Measurements from ENCODE around the gene PRAMEF12. TPM values are rescaled to one million over a fixed set of nuclear protein-coding genes. Genes with fewer than 3 reads are reported as not detected.
"Not testable (repeated sequence)": the region's sequence is repeated elsewhere in the genome, so short reads cannot be mapped to it uniquely, and the experiment has no call there.

The PRAMEF12 gene
- total RNA-seq, 1 donor from 2014 or later: 0.54 TPM

DNA sequence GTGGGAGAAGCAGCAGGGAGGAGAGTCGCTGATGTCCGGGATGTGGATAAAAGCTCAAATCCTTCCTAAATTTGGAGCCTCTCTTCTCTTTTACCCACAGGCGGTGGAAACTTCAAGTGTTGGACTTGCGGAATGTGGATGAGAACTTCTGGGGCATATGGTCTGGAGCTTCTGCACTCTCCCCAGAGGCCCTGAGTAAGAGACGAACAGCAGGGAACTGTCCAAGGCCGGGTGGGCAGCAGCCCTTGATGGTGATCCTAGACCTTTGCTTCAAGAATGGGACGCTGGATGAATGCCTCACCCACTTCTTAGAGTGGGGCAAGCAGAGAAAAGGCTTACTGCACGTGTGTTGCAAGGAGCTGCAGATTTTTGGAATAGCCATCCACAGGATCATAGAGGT lies 1.9 kb downstream of the PRAMEF12 start:
- TF ChIP-seq, protein P1, sequence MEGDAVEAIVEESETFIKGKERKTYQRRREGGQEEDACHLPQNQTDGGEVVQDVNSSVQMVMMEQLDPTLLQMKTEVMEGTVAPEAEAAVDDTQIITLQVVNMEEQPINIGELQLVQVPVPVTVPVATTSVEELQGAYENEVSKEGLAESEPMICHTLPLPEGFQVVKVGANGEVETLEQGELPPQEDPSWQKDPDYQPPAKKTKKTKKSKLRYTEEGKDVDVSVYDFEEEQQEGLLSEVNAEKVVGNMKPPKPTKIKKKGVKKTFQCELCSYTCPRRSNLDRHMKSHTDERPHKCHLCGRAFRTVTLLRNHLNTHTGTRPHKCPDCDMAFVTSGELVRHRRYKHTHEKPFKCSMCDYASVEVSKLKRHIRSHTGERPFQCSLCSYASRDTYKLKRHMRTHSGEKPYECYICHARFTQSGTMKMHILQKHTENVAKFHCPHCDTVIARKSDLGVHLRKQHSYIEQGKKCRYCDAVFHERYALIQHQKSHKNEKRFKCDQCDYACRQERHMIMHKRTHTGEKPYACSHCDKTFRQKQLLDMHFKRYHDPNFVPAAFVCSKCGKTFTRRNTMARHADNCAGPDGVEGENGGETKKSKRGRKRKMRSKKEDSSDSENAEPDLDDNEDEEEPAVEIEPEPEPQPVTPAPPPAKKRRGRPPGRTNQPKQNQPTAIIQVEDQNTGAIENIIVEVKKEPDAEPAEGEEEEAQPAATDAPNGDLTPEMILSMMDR (IDR thresholded peaks at IDR 0.05; ENCODE audit: partially characterized antibody, unreplicated experiment): no peak
- H3K4me1 Mint-ChIP-seq (ENCODE audit: low read depth, unreplicated experiment): no peaks in the 10 kb centered on the region
- peaks cover 2% of the 10 kb centered on the region for H3K9me3 Mint-ChIP-seq (ENCODE audit: unreplicated experiment)
- H3K27ac Mint-ChIP-seq (ENCODE audit: unreplicated experiment): no peak overlapping the region
- H3K36me3 Mint-ChIP-seq (ENCODE audit: unreplicated experiment): no peaks in the 10 kb centered on the region
- no peak for DNase-seq
- H3K27me3 Mint-ChIP-seq (ENCODE audit: unreplicated experiment): no peaks in the 10 kb centered on the region
- H3K4me3 Mint-ChIP-seq (ENCODE audit: unreplicated experiment): no peak overlapping the region

DNA sequence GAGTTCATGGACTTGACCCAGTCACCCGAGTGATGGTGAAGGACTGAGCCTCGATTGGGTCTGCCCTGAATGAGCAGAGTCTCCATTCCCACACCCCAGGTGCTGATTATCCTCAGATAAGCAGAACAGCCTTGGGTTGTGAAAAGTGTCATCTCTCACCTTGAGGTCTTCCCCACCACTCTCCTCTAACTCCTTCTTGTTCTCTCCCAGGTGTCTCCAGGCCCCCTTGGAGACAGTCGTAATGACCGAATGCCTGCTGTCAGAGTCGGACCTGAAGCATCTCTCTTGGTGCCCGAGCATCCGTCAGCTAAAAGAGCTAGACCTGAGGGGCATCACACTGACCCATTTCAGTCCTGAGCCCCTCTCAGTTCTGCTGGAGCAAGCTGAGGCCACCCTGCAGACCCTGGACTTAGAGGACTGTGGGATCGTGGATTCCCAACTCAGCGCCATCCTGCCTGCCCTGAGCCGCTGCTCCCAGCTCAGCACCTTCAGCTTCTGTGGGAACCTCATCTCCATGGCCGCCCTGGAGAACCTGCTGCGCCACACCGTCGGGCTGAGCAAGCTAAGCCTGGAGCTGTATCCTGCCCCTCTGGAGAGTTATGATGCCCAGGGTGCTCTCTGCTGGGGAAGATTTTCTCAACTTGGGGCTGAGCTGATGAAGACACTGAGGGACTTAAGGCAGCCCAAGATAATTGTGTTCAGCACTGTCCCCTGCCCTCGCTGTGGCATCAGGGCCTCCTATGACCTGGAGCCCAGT lies 3.4 kb downstream of the PRAMEF12 start:
- H3K4me3 Mint-ChIP-seq (ENCODE audit: unreplicated experiment): no peak overlapping the region
- H3K27ac Mint-ChIP-seq (ENCODE audit: unreplicated experiment): no peak overlapping the region
- TF ChIP-seq, protein P1 (IDR thresholded peaks at IDR 0.05; ENCODE audit: partially characterized antibody, unreplicated experiment): no peak
- no peaks in the 10 kb centered on the region for H3K27me3 Mint-ChIP-seq (ENCODE audit: unreplicated experiment)
- peaks cover 2% of the 10 kb centered on the region for H3K9me3 Mint-ChIP-seq (ENCODE audit: unreplicated experiment)
- no peak for DNase-seq
- H3K36me3 Mint-ChIP-seq (ENCODE audit: unreplicated experiment): no peaks in the 10 kb centered on the region
- H3K4me1 Mint-ChIP-seq (ENCODE audit: low read depth, unreplicated experiment): no peaks in the 10 kb centered on the region

DNA sequence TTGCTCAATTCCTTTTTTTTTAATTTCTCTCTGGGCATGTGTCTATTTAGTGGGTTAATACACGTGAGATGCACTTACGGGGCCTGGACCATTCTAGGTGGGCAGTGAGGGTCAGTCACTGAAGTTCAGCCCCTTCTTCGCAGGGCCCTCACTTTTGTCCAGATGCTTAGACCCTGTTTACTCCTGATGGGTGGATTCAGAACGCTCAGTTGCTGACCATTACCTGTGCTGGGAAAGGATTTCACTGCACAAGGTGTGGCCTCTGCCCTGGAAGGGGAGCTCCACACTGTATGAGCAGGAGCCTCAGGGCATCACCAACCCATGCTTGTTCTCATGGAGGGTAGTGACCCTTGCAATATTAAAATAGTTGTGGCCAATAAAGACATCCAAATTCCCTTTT lies 4.5 kb downstream of the PRAMEF12 start:
- Mint-ChIP-seq H3K9me3 (ENCODE audit: unreplicated experiment) (peaks cover 2% of the 10 kb centered on the region), H3K27me3 (ENCODE audit: unreplicated experiment) (no peaks in the 10 kb centered on the region), H3K4me1 (ENCODE audit: low read depth, unreplicated experiment) (no peaks in the 10 kb centered on the region), H3K27ac (ENCODE audit: unreplicated experiment) (no peak overlapping the region), H3K36me3 (ENCODE audit: unreplicated experiment) (no peaks in the 10 kb centered on the region), H3K4me3 (ENCODE audit: unreplicated experiment) (no peak overlapping the region)
- TF ChIP-seq, protein P1 (IDR thresholded peaks at IDR 0.05; ENCODE audit: partially characterized antibody, unreplicated experiment): no peak
- DNase-seq: no peak

DNA sequence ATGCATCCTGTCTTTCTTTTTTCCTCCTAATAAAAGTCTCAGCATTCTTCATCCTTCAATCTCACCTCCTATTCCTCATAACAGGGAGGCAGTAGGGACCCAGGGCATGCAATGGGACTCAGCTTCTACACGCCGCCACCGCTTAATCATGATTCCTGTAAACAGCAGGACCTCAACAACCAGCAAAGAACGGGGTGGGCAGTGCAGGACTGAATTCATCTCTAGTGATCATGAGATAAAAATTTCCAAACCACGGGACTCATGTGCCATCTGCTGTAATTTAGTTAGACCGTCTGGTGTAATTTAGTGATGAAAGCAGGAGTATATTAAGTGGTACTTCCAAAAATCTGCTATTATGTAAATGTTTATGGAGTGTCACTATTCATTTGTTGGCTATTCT lies 5.4 kb downstream of the PRAMEF12 start:
- Mint-ChIP-seq H3K9me3 (ENCODE audit: unreplicated experiment) (peaks cover 2% of the 10 kb centered on the region), H3K27ac (ENCODE audit: unreplicated experiment) (no peak overlapping the region), H3K27me3 (ENCODE audit: unreplicated experiment) (peaks cover 3% of the 10 kb centered on the region)

DNA sequence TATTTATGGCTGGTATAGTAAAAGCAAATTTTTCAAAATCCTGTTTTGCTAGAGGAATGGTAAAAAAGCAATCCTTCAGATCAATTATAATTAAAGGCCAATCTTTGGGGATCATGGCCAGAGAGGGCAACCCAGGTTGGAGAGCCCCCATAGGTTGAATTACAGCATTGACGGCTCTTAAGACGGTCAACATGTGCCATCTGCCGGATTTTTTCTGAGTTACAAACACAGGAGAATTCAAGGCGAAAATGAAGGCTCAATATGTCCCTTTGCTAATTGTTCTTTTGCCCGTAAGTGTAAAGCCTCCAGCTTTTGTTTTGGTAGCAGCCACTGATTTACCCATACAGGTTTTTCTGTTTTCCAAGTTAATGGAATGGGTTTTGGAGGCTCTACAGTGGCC lies 8.0 kb downstream of the PRAMEF12 start:
- not testable (repeated sequence) for H3K4me3 Mint-ChIP-seq (ENCODE audit: unreplicated experiment); H3K9me3 Mint-ChIP-seq (ENCODE audit: unreplicated experiment); H3K27ac Mint-ChIP-seq (ENCODE audit: unreplicated experiment); H3K4me1 Mint-ChIP-seq (ENCODE audit: low read depth, unreplicated experiment); DNase-seq; H3K36me3 Mint-ChIP-seq (ENCODE audit: unreplicated experiment); H3K27me3 Mint-ChIP-seq (ENCODE audit: unreplicated experiment)

More for the DNA sequence above, 5.4 kb downstream of the PRAMEF12 start:
- no peaks in the 10 kb centered on the region for H3K4me1 Mint-ChIP-seq (ENCODE audit: low read depth, unreplicated experiment)
- H3K4me3 Mint-ChIP-seq (ENCODE audit: unreplicated experiment): no peak overlapping the region
- DNase-seq: no peak
- no peaks in the 10 kb centered on the region for H3K36me3 Mint-ChIP-seq (ENCODE audit: unreplicated experiment)
- TF ChIP-seq, protein P1 (IDR thresholded peaks at IDR 0.05; ENCODE audit: partially characterized antibody, unreplicated experiment): no peak

All from glutamatergic neuron (in vitro differentiated cells).